H1 (cell line): ENCODE results near the gene MACROD1.

ENCODE experiments used
- ATF2 ChIP-seq: IDR thresholded peaks from 2 replicates; pipeline ENCODE4 v1.6.1; 2012; ENCODE audit warnings: low read length, inconsistent platforms
- ATF3 ChIP-seq: IDR thresholded peaks from 2 replicates; pipeline ENCODE4 v1.6.1; 2011; ENCODE audit warnings: low read depth, mild to moderate bottlenecking, low read length; ENCODE audit not compliant: insufficient read depth
- BRCA1 ChIP-seq: IDR thresholded peaks from 2 replicates; pipeline ENCODE4 v1.6.1; 2012; ENCODE audit warnings: low read depth, low read length, improper control_type of control experiment
- CBX8 ChIP-seq: fragments of 300-800, 300-1000 bp; sonication (generic); IDR thresholded peaks from 2 replicates; pipeline ENCODE4 v1.7.1; 2016; ENCODE audit warnings: low read depth, low read length, borderline replicate concordance
- CTCF ChIP-seq, 3 experiments: IDR thresholded peaks; 1 replicate in 2 of 3; 2 replicates in 1 of 3; pipeline versions ENCODE4 v1.5.1 to v1.6.1; 2011; ENCODE audit warnings: low read length in 3 of 3, mild to moderate bottlenecking in 3 of 3, inconsistent platforms in 2 of 3, low read depth in 1 of 3, moderate library complexity in 1 of 3; ENCODE audit not compliant: insufficient read depth in 1 of 3; ENCODE audit errors: control extremely low read depth in 1 of 3
- EP300 ChIP-seq, 2 experiments: IDR thresholded peaks; 1 replicate in 1 of 2; 2 replicates in 1 of 2; pipeline ENCODE4 v1.6.1; 2011 to 2012; ENCODE audit warnings: low read depth in 2 of 2, low read length in 2 of 2, mild to moderate bottlenecking in 2 of 2, borderline replicate concordance in 1 of 2, inconsistent platforms in 1 of 2, moderate library complexity in 1 of 2
- HDAC2 ChIP-seq, 2 experiments: fragments of 300-600 bp in 1 of 2; sonication (generic) in 1 of 2; IDR thresholded peaks; 2 replicates each; pipeline ENCODE4 v1.6.1; 2011 to 2012; ENCODE audit warnings: low read depth in 2 of 2, low read length in 2 of 2, mild to moderate bottlenecking in 2 of 2, moderate library complexity in 2 of 2, borderline replicate concordance in 1 of 2, inconsistent platforms in 1 of 2
- KDM1A ChIP-seq: fragments of 200-600, 300-600 bp; sonication (generic); IDR thresholded peaks from 2 replicates; pipeline ENCODE4 v1.7.1; 2016; ENCODE audit warnings: mild to moderate bottlenecking, low read length, borderline replicate concordance
- POLR2A ChIP-seq, 2 experiments: IDR thresholded peaks; 1 replicate in 1 of 2; 2 replicates in 1 of 2; pipeline ENCODE4 v1.6.1; 2011; ENCODE audit warnings: low read depth in 2 of 2, low read length in 2 of 2, mild to moderate bottlenecking in 2 of 2; ENCODE audit errors: control extremely low read depth in 1 of 2
- POLR2AphosphoS5 ChIP-seq: IDR thresholded peaks from 2 replicates; pipeline ENCODE4 v1.6.1; 2011; ENCODE audit warnings: low read depth, low read length
- RXRA ChIP-seq: IDR thresholded peaks from 2 replicates; pipeline ENCODE4 v1.6.1; 2011; ENCODE audit warnings: low read depth, mild to moderate bottlenecking, low read length, moderate library complexity; ENCODE audit not compliant: insufficient read depth

GRCh38 chr11:63993100-63993499, 172.8 kb downstream of the MACROD1 start:
- TF ChIP-seq KDM1A (no peak), CTCF (IDR thresholded peaks at IDR 0.05; ENCODE audit: control extremely low read depth in 1 of 3, insufficient read depth in 1 of 3, low read depth in 1 of 3, low read length in 3 of 3) (no peak), RXRA (no peak), ATF2 (no peak), POLR2A (IDR thresholded peaks at IDR 0.05; ENCODE audit: control extremely low read depth in 1 of 2, low read depth in 2 of 2, low read length in 2 of 2) (no peak), HDAC2 (IDR thresholded peaks at IDR 0.05; ENCODE audit: borderline replicate concordance in 1 of 2, low read depth in 2 of 2, low read length in 2 of 2) (no peak), EP300 (IDR thresholded peaks at IDR 0.05; ENCODE audit: borderline replicate concordance in 1 of 2, low read depth in 2 of 2, low read length in 2 of 2) (no peak), ATF3 (no peak), CBX8 (no peak), BRCA1 (no peak), POLR2AphosphoS5 (no peak)
